Peyer's patch (tissue), 4 donors: ENCODE data around the gene CDH3. TPM values are rescaled to one million over a fixed set of nuclear protein-coding genes. Genes with fewer than 3 reads are reported as not detected.

Experiments used
- DNase-seq, 3 donors: peaks; one replicate each; pipeline ENCODE4 v3.0.0-alpha.2; 2017 to 2019
- H3K27ac ChIP-seq, 4 donors: fragments of 200-600 bp; sonication (generic); one replicate each; pipeline ENCODE4 v1.5.1; 2016 to 2019
- H3K27me3 ChIP-seq, 2 donors: fragments of 200-600 bp; sonication (generic); one replicate each; pipeline ENCODE4 v1.5.1; 2019
- H3K36me3 ChIP-seq, 3 donors: fragments of 200-600 bp; sonication (generic); one replicate each; pipeline ENCODE4 v1.5.1; 2016 to 2019
- H3K4me1 ChIP-seq, 4 donors: fragments of 200-600 bp; sonication (generic); one replicate each; pipeline ENCODE4 v1.5.1; 2016 to 2019
- H3K4me3 ChIP-seq, 4 donors: fragments of 200-600 bp; sonication (generic); 1 replicate in 3 of 4; 2 replicates in 1 of 4; pipeline ENCODE4 v1.5.1; 2016 to 2019; ENCODE audit warnings: mild to moderate bottlenecking in 1 of 4
- H3K9me3 ChIP-seq, 4 donors: fragments of 200-600 bp; sonication (generic); one replicate each; pipeline ENCODE4 v1.5.1; 2016 to 2019; ENCODE audit warnings: mild to moderate bottlenecking in 1 of 4
- POLR2A ChIP-seq, 2 donors: fragments of 450-650 bp; IDR thresholded peaks; one replicate each; pipeline ENCODE4 v1.5.1; 2017; ENCODE audit warnings: antibody characterized with exemption in 2 of 2, mild to moderate bottlenecking in 2 of 2, moderate library complexity in 2 of 2
- total RNA-seq, 4 donors: library from RNA; depleted of rRNA; stranded (reverse); fragments of >200 nt; gene quantifications; one replicate each; pipeline ENCODE4 v1.1.0, GENCODE V29; 2016
- TF ChIP-seq, protein P1 (sequence below), 6 experiments: fragments of 450-650 bp in 4 of 6; fragments of 200-600 bp in 2 of 6; sonication (generic) in 1 of 6; IDR thresholded peaks; one replicate each; pipeline ENCODE4 v1.5.1; 2017 to 2019; ENCODE audit warnings: antibody characterized with exemption in 6 of 6, mild to moderate bottlenecking in 3 of 6, moderate library complexity in 1 of 6

CDH3 gene
- total RNA-seq, 4 donors from 2014 or later = 0.80 to 1.8 TPM; not detected in 2

- no peak for DNase-seq
- H3K27ac ChIP-seq = peak overlapping the region in 2 of 4 donors; percentile 37 to 84
- peaks cover 0 to 7% (median 0%) of the 10 kb centered on the region in 4 donors for H3K9me3 ChIP-seq
- H3K4me1 ChIP-seq = peaks cover 0 to 48% (median 10%) of the 10 kb centered on the region in 4 donors
- H3K27me3 ChIP-seq = no peaks in the 10 kb centered on the region
- no peak for TF ChIP-seq POLR2A (IDR thresholded peaks at IDR 0.05)
- TF ChIP-seq, protein P1, sequence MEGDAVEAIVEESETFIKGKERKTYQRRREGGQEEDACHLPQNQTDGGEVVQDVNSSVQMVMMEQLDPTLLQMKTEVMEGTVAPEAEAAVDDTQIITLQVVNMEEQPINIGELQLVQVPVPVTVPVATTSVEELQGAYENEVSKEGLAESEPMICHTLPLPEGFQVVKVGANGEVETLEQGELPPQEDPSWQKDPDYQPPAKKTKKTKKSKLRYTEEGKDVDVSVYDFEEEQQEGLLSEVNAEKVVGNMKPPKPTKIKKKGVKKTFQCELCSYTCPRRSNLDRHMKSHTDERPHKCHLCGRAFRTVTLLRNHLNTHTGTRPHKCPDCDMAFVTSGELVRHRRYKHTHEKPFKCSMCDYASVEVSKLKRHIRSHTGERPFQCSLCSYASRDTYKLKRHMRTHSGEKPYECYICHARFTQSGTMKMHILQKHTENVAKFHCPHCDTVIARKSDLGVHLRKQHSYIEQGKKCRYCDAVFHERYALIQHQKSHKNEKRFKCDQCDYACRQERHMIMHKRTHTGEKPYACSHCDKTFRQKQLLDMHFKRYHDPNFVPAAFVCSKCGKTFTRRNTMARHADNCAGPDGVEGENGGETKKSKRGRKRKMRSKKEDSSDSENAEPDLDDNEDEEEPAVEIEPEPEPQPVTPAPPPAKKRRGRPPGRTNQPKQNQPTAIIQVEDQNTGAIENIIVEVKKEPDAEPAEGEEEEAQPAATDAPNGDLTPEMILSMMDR (IDR thresholded peaks at IDR 0.05) = no peak
- peak overlapping the region in 2 of 4 donors; percentile 20 to 73 for H3K4me3 ChIP-seq
- H3K36me3 ChIP-seq = no peaks in the 10 kb centered on the region
These were observed 95.0 kb downstream of the CDH3 start for GRCh38 chr16:68739964-68740627.

GRCh38 chr16:68740628-68741346 lies 95.7 kb downstream of the CDH3 start:
- Histone ChIP-seq H3K36me3 (no peaks in the 10 kb centered on the region), H3K27me3 (no peaks in the 10 kb centered on the region), H3K4me3 (peak overlapping the region in 2 of 4 donors; percentile 20 to 73), H3K4me1 (peaks cover 0 to 50% (median 10%) of the 10 kb centered on the region in 4 donors), H3K9me3 (peaks cover 0 to 7% (median 0%) of the 10 kb centered on the region in 4 donors), H3K27ac (peak overlapping the region in 2 of 4 donors; percentile 37 to 84)
- DNase-seq = no peak
- TF ChIP-seq, protein P1 (IDR thresholded peaks at IDR 0.05) = no peak

DNA sequence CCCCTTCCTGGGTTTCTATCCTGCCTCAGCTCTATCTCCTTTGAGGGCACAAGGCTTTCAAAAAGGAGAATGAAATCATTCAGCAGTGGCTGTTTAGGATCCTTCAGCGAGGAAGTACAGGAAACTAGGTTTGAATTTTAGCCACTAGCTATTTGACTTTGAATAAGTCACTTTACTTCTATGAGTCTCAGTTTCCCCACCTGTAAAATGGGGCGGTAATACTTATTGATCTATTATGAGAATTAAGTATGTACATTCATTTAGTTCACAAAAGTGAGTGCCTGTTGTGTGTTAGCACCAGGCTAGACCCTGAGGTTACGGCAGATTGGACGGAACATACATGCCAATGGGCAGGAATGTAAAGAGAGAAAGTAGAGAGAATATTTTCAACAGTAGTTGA lies 98.6 kb downstream of the CDH3 start:
- Histone ChIP-seq H3K36me3 (peaks cover 0 to 7% (median 0%) of the 10 kb centered on the region in 3 donors), H3K9me3 (no peaks in the 10 kb centered on the region), H3K27me3 (no peaks in the 10 kb centered on the region), H3K27ac (peak overlapping the region in 3 of 4 donors; percentile 69 to 84 (median 74)), H3K4me3 (no peak overlapping the region), H3K4me1 (peaks cover 0 to 54% (median 4%) of the 10 kb centered on the region in 4 donors)
- no peak for TF ChIP-seq POLR2A (IDR thresholded peaks at IDR 0.05)
- TF ChIP-seq, protein P1 (IDR thresholded peaks at IDR 0.05) = no peak
- no peak for DNase-seq

GRCh38 chr16:68744744-68745280 lies 99.7 kb downstream of the CDH3 start:
- Histone ChIP-seq H3K27ac (peak overlapping the region in 3 of 4 donors; percentile 69 to 84 (median 74)), H3K9me3 (no peaks in the 10 kb centered on the region), H3K36me3 (peaks cover 0 to 11% (median 0%) of the 10 kb centered on the region in 3 donors), H3K4me1 (peaks cover 0 to 54% (median 4%) of the 10 kb centered on the region in 4 donors), H3K27me3 (no peaks in the 10 kb centered on the region), H3K4me3 (peak overlapping the region in 2 of 4 donors; percentile 17 to 32)
- peak in 1 of 2 donors; percentile 31 for TF ChIP-seq POLR2A (IDR thresholded peaks at IDR 0.05)
- TF ChIP-seq, protein P1 (IDR thresholded peaks at IDR 0.05) = no peak
- DNase-seq = peak in 2 of 3 donors; percentile 60 to 78

DNA sequence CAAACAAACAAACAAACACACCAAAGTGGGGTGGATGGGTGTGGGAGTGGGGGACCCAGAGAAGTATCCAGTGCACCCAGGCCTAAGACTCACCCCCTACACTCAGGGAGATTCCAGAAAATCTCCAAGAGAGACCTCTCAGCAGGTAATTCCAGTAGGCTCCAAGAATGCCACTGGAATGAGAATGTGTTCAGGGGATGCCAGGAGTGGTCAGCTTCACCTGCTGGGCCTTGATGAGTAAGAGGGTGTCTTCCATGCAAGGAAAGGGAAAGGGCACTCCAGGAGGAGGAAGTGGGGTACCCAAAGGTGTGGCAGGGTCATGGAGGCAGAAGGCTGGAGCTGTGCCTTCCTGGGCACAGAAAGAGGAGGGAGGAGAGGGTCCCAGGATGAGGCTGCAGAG lies 101.8 kb downstream of the CDH3 start:
- no peak overlapping the region for H3K4me3 ChIP-seq
- no peaks in the 10 kb centered on the region for H3K9me3 ChIP-seq
- TF ChIP-seq, protein P1 (IDR thresholded peaks at IDR 0.05) = no peak
- TF ChIP-seq POLR2A (IDR thresholded peaks at IDR 0.05) = no peak
- no peaks in the 10 kb centered on the region for H3K27me3 ChIP-seq
- H3K36me3 ChIP-seq = peaks cover 0 to 11% (median 0%) of the 10 kb centered on the region in 3 donors
- no peak for DNase-seq
- no peak overlapping the region for H3K27ac ChIP-seq
- H3K4me1 ChIP-seq = peaks cover 0 to 49% (median 2%) of the 10 kb centered on the region in 4 donors
